GM19455 (cell line): ENCODE data around the gene DCAF4L1.

ENCODE experiments used
- ATAC-seq: cut with Tn5 transposase; IDR thresholded peaks from one replicate; pipeline ENCODE4 v1.9.1; 2021; ENCODE audit not compliant: unreplicated experiment

The DCAF4L1 gene, protein sequence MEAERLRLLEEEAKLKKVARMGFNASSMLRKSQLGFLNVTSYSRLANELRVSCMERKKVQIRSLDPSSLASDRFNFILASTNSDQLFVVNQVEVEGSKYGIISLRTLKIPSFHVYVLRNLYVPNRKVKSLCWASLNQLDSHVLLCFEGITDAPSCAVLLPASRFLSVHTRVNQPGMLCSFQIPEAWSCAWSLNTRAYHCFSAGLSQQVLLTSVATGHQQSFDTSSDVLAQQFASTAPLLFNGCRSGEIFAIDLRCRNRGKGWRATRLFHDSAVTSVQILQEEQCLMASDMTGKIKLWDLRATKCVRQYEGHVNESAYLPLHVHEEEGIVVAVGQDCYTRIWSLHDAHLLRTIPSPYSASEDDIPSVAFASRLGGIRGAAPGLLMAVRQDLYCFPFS

DNA sequence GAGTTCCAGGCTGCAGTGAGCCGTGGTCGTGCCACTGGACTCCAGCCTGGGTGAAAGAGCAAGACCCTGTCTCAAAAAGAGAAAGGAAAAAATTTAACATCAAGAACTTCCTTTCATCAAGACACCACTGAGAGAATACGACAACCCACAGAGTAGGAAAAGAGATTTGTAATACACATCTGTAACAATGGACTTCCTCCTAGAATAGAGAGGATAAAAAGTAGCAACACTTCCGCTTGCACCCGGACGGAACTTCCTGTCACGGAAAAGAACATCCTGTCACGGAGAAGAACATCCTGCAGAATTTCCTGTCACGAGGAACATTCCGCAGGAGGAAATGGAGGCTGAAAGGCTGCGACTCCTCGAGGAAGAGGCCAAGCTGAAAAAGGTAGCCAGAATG is at the start of gene DCAF4L1:
TSS of gene DCAF4L1 (plus strand) at position 301 of the 400 bp plus-strand sequence. CDS start at position 338, 37 bp downstream.
- no peak for ATAC-seq

DNA sequence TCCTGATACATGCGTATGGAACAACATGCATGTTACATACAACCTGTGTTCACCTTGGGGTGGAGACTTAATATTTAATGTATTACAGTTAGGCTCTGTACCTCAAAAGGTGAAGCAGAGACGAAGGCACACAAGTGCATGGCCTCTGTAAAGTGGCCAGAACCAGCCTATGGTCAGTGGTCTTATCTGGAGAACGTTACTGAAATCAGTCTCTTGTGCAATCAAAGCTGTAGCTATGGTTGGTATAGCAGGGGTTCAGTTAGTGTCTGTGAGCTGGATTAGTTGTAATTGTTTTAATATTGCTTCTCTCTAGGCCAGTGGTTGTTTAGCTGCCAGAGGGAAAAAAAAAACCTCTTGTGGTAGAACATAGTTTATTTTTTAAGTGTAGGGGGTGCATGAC is 48.6 kb upstream of the DCAF4L1 start:
- ATAC-seq: no peak

GRCh38 chr4:41933997-41934503 is 47.5 kb upstream of the DCAF4L1 start:
- ATAC-seq: no peak

- ATAC-seq: no peak
Measured at GRCh38 chr4:41934514-41934900, 47.0 kb upstream of the DCAF4L1 start.

DNA sequence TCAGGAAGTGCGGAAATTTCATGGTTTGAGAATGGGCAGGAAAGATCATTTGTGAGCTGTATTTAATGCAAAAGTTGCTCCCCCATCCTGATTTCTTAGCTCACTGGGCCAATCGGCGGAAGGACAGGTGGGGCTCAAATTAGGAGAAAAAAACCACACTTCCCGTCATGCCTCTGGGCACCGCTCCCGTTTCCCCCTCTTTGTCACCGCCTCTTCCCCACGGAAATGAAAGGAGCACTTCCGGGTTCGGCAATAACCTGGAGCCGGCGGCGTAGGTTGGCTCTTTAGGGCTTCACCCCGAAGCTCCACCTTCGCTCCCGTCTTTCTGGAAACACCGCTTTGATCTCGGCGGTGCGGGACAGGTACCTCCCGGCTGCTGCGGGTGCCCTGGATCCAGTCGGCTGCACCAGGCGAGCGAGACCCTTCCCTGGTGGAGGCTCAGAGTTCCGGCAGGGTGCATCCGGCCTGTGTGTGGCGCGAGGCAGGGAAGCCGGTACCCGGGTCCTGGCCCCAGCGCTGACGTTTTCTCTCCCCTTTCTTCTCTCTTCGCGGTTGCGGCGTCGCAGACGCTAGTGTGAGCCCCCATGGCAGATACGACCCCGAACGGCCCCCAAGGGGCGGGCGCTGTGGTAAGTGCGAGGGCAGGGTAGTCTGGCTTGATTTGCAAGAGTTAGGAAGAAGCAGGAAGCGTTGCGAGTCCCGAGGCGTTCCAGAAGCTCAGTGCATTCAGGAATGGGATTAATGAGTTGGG is 46.5 kb upstream of the DCAF4L1 start, which contains the start of gene TMEM33:
TSS of gene TMEM33 (plus strand) at position 529 of the 751 bp plus-strand sequence. CDS start at position 585, 56 bp downstream.
- peak; percentile 94 for ATAC-seq

- peak; percentile 14 for ATAC-seq
Measured at GRCh38 chr4:41935652-41936021, 45.9 kb upstream of the DCAF4L1 start.

DNA sequence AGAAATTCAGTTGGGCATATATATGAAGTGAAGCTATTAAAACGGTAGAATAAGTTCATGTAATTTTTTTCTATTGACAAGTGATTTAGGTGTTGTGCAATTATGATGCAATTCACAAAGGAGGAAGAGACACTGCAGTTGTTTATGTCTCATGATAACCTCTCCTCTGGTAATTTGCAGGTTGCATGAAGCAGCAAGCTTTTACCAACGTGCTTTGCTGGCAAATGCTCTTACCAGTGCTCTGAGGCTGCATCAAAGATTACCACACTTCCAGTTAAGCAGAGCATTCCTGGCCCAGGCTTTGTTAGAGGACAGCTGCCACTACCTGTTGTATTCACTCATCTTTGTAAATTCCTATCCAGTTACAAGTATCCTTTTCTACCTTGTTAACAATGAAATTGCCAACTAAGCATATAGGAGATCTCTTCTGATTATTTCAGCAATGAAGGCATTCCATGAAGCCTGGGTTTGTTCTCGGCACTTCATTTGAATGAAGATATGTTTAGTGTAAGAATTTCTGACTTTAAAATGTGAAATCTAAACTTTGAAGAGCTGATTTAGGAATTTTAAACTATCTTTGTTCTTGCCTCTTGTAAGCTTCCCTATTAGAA is 42.4 kb upstream of the DCAF4L1 start:
- no peak for ATAC-seq

DNA sequence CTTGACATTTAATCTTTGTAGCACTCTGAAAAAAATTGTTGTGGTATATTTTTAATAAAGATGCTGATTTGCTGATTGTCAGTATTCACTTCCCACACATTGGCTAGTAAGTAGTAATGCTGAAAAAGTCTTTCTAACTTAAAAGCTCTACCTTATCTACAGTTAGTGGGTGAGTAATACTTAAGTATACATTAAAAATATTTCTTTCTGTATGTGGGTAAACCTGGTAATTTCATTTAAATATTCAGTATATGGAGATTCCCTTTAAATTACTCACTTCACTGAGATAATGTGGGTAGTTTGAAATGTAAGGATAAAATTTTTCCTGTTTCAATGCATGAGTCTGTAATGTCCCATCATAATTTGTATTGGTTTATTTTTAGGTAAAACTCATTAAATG is 40.7 kb upstream of the DCAF4L1 start:
- no peak for ATAC-seq

DNA sequence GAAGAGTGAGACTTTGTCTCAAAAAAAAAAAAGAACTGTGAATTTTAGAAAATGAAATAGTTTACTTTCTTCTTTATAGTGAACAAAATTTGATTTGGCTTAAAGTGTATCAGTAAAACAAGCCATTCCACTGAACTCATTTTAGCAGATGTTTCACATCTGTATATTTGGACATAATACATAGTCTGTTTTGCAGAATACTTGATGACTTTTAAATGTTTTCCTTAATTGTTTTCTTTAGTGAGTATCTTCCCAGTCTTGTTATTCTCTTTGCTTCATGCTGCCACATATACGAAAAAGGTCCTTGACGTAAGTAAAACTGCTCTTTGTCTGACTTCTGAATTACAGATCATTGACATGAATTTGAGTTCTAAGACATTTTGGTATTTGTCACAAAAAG is 38.0 kb upstream of the DCAF4L1 start:
- ATAC-seq: no peak

GRCh38 chr4:41944089-41944488 is 37.5 kb upstream of the DCAF4L1 start:
- no peak for ATAC-seq

DNA sequence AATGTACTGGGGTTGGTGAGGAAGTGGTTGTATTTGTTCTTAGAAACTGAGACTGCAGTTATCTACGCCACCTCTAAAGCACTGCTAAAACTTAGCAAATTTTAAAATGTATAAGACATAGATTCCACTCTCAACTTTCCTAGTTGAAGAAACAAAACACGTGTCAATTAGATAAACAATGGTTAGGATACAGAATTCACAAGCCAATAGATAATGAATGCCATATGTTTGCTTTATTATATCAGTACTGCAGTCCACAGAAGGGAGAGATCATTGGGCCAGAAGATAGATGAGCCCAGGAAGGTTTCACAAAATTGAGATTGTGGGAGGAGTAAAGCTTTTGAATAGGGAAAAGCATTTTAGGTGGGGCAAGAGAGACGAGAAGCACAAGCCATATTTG is 32.0 kb upstream of the DCAF4L1 start:
- no peak for ATAC-seq

DNA sequence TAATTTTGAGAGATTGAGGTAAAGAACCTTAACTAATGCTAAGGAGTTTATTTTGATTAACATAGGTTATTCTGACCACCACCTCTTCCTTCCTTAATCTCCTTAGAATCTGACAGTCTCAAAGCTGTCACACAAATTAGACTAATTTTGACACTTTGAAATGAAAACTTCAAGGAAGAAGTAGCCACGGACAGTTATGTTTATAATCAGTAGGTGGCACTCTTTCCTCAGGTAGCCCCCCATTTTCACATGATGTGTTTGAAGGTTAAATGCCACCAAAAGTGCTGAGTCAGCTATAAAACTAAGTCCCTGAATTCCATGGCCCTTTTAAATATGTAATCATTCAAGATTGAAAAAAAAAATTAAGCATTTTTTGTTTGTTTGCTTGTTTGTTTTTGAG is 23.9 kb upstream of the DCAF4L1 start:
- ATAC-seq: no peak

DNA sequence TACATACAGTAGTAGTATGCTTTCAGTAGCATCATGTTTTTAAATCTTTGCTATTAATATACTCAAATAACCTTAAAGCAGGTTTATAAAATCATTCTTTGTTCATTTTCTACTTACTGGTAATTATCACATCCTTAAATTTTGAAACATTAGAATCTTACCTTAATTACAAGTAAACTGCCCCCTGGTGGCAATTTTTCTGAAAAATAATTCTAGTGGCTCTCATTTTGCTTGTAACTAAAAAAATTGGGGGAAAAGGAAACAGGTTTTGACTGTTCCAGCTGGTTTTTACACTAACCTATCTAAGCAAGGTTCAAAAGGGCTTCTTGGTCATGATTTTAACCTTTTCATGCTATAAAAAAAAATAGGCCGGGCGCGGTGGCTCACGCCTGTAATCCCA is 18.5 kb upstream of the DCAF4L1 start:
- ATAC-seq: no peak

DNA sequence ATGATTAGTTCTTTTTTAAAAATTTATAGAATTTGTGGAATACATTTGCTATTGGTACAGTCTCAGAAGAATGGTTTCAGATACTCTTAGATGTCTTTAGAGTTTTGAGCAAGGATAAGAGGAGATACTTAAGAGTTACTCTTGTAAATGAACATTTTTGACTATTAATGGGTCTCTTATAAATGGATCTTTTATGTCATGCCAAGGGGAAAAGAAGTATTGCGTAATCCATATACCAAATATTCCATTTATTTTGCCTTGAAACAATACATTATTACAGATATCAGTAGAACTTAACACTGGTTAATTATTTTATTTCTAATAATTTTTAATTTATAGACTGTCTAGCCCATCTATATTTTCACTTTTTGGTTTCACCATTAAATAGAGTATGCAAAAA is 17.2 kb upstream of the DCAF4L1 start:
- no peak for ATAC-seq

DNA sequence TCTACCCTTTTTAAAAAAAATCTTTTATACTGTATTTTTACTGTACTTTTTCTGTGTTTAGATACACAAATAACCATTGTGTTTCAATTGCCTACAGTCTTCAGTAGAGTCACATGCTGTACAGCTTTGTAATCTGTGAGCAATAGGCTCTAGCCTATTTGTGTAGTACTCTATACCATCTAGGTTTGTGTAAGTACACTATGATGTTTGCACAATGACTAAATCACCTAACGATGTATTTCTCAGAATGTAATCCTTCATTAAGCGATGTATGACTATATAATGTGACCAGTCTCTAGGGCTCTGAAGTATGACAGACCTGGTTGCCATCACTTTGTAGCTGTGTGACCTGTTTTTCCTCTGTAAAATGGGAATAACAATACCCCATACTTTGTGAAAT is 14.2 kb upstream of the DCAF4L1 start:
- no peak for ATAC-seq

- ATAC-seq: no peak
Measured at GRCh38 chr4:41969671-41970070, 11.9 kb upstream of the DCAF4L1 start.

- ATAC-seq: no peak
Measured at GRCh38 chr4:41975341-41975740, 6.2 kb upstream of the DCAF4L1 start.

GRCh38 chr4:41976775-41977516 is 4.6 kb upstream of the DCAF4L1 start:
- ATAC-seq: no peak

DNA sequence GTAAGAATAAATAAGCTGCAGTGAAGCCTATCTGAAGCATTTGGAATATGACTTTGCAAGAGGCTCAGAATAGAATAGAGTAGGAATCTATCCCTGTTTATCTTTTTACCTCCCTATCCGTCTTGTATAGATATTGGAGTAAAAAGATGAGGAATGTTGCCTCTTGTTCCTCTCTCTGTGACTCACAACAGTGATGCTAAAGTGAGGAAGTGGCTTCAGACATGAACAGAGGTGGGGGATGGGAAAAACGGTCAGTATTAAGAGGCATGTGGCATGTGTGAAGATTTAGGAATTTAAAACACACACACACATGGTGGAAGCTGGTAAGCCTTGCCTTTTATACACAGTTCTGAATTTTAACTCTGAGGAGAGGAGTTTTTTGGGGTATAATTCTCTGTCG is 3.8 kb upstream of the DCAF4L1 start:
- ATAC-seq: no peak

DNA sequence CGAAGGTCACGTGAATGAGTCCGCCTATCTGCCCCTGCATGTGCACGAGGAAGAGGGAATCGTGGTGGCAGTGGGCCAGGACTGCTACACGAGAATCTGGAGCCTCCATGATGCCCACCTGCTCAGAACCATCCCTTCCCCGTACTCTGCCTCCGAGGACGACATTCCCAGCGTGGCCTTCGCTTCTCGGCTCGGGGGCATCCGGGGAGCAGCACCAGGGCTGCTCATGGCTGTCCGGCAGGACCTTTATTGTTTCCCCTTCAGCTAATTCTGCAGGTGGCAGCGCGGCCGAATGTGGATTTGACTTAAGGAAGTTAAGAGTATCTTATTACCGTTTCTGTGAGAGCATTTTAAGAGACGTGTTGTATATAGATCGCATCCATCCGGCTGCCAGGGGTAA is 1.2 kb downstream of the DCAF4L1 start:
- ATAC-seq: no peak

DNA sequence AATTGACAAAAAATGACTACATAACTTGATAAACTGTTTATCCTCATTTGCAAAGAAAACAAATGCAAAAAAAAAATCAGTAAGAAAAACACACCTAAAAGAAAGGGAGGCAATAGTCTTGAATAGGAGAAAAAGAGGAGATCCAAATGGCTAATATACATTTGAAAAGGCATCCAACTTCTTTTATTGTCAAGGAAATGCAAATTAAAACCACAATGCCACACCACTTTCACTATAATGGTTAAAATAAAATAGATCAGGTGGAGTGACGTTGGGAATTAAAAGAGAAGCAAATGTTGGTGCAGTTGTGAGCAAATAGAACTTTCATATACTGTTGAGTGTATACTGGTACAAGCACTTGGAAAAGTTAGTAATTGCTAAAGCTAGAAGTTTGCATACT is 3.6 kb downstream of the DCAF4L1 start:
- ATAC-seq: no peak
